Forelimb muscle (tissue), 1 donor: ENCODE data around the gene COX6A2. TPM values are rescaled to one million over a fixed set of nuclear protein-coding genes. Genes with fewer than 3 reads are reported as not detected.

Experiments
- polyA plus RNA-seq: library from polyadenylated mRNA; unstranded; fragments of 120-200 nt; gene quantifications from one replicate; pipeline ENCODE4 v1.2.1, GENCODE V29; 2013; ENCODE audit not compliant: insufficient read length

Gene COX6A2
- polyA plus RNA-seq, 1 donor, result 334 TPM

Other genes with a start within 250 kb of the COX6A2 start
- gene FUS, start 248.2 kb downstream of the COX6A2 start, polyA plus RNA-seq, result 351 TPM
- 4.8 TPM for gene PYCARD, start 225.6 kb downstream of the COX6A2 start, polyA plus RNA-seq
- gene TRIM72, start 214.2 kb downstream of the COX6A2 start, polyA plus RNA-seq, result 82.7 TPM
- 2.1 TPM for gene PYDC1, start 211.2 kb downstream of the COX6A2 start, polyA plus RNA-seq
- 3.2 TPM for gene ITGAM, start 168.4 kb downstream of the COX6A2 start, polyA plus RNA-seq
- gene ITGAX, start 73.2 kb downstream of the COX6A2 start, polyA plus RNA-seq, result 0.81 TPM
- 0.78 TPM for gene ITGAD, start 35.0 kb downstream of the COX6A2 start, polyA plus RNA-seq
- 2.4 TPM for gene ZNF843, start 14.4 kb upstream of the COX6A2 start, polyA plus RNA-seq
- 8.2 TPM for gene ARMC5, start 31.1 kb upstream of the COX6A2 start, polyA plus RNA-seq
- gene TGFB1I1, start 43.8 kb upstream of the COX6A2 start, polyA plus RNA-seq, result 105 TPM
- 6.2 TPM for gene SLC5A2, start 54.8 kb upstream of the COX6A2 start, polyA plus RNA-seq
- gene RUSF1, start 80.0 kb upstream of the COX6A2 start, polyA plus RNA-seq, result 45.5 TPM
- gene AHSP, start 99.5 kb upstream of the COX6A2 start, polyA plus RNA-seq, result 12.3 TPM